Limb (tissue), 2 donors: ENCODE results near the gene PIF1.
A peak's percentile ranks its signal among the peaks of the same experiment; 100 is the strongest.

Source experiments
- DNase-seq, 2 donors: peaks; one replicate each; pipeline ENCODE4 v3.0.0-alpha.2; 2016; ENCODE audit errors: extremely low spot score in 2 of 2

Gene PIF1

GRCh38 chr15:64825431-64826294, at the start of gene PIF1:
Gene PIF1 (minus strand): TSS chr15:64825647. CDS start chr15:64824335, 1,312 bp downstream.
- DNase-seq: peak; percentile 90 to 99

- DNase-seq: no peak
Observed at GRCh38 chr15:64870353-64870752, 44.9 kb upstream of the PIF1 start.

GRCh38 chr15:64869501-64869900, 44.1 kb upstream of the PIF1 start:
- no peak for DNase-seq

GRCh38 chr15:64865998-64866520, 40.6 kb upstream of the PIF1 start:
- DNase-seq: no peak

GRCh38 chr15:64865126-64865997, 39.9 kb upstream of the PIF1 start:
- DNase-seq: no peak

GRCh38 chr15:64864068-64864467, 38.6 kb upstream of the PIF1 start:
- DNase-seq: peak; percentile 54 to 65

GRCh38 chr15:64862408-64862807, 37.0 kb upstream of the PIF1 start:
- DNase-seq: no peak

GRCh38 chr15:64861960-64862359, 36.5 kb upstream of the PIF1 start:
- DNase-seq: no peak

- DNase-seq: no peak
Observed at GRCh38 chr15:64861331-64861730, 35.9 kb upstream of the PIF1 start.

- no peak for DNase-seq
Observed at GRCh38 chr15:64859226-64859625, 33.8 kb upstream of the PIF1 start.

- DNase-seq: no peak
Observed at GRCh38 chr15:64858021-64858575, 32.7 kb upstream of the PIF1 start.

- DNase-seq: no peak
Observed at GRCh38 chr15:64857421-64857820, 32.0 kb upstream of the PIF1 start.

- peak in 1 of 2 donors; percentile 67 for DNase-seq
Observed at GRCh38 chr15:64856429-64857145, 31.1 kb upstream of the PIF1 start.

- no peak for DNase-seq
Observed at GRCh38 chr15:64855205-64855975, 29.9 kb upstream of the PIF1 start.

- DNase-seq: no peak
Observed at GRCh38 chr15:64854526-64854925, 29.1 kb upstream of the PIF1 start.

- DNase-seq: no peak
Observed at GRCh38 chr15:64854041-64854440, 28.6 kb upstream of the PIF1 start.

- DNase-seq: no peak
Observed at GRCh38 chr15:64851503-64851840, 26.0 kb upstream of the PIF1 start.

GRCh38 chr15:64850778-64851502, 25.5 kb upstream of the PIF1 start:
- DNase-seq: no peak

- DNase-seq: no peak
Observed at GRCh38 chr15:64847876-64848716, 22.6 kb upstream of the PIF1 start.
